Heart right ventricle (tissue), 16 donors: ENCODE measurements around the gene FRMPD1. TPM values are rescaled to one million over a fixed set of nuclear protein-coding genes. Genes with fewer than 3 reads are reported as not detected.

Experiments
- ATAC-seq, 8 donors: fragments of 200-7000 bp; cut with Tn5 transposase; one replicate each; pipeline ENCODE4 v1.9.1; 2020; ENCODE audit warnings: mild to moderate bottlenecking in 8 of 8, moderate library complexity in 8 of 8, moderate number of reproducible peaks in 1 of 8
- DNase-seq, 2 donors: peaks; one replicate each; pipeline ENCODE4 v3.0.0-alpha.2; 2020
- H3K27ac ChIP-seq, 10 donors: fragments of 200-600 bp; sonication (generic) in 2 of 10; one replicate each; pipeline versions ENCODE4 v1.5.0 to v1.8.0; 2020 to 2022; ENCODE audit warnings: mild to moderate bottlenecking in 3 of 10
- H3K27me3 ChIP-seq, 7 donors: fragments of 200-600 bp; one replicate each; pipeline ENCODE4 v1.8.0; 2021 to 2022; ENCODE audit warnings: mild to moderate bottlenecking in 2 of 7
- H3K36me3 ChIP-seq, 9 donors: fragments of 200-600 bp; sonication (generic) in 1 of 9; one replicate each; pipeline versions ENCODE4 v1.5.0 to v1.8.0; 2020 to 2022; ENCODE audit warnings: mild to moderate bottlenecking in 2 of 9
- H3K4me1 ChIP-seq, 9 donors: fragments of 200-600 bp; sonication (generic) in 1 of 9; one replicate each; pipeline versions ENCODE4 v1.5.0 to v1.8.0; 2020 to 2022; ENCODE audit warnings: mild to moderate bottlenecking in 4 of 9
- H3K4me3 ChIP-seq, 10 donors: fragments of 200-600 bp; sonication (generic) in 2 of 10; one replicate each; pipeline versions ENCODE4 v1.5.0 to v1.8.0; 2020 to 2022; ENCODE audit warnings: mild to moderate bottlenecking in 7 of 10, moderate library complexity in 2 of 10
- H3K9me3 ChIP-seq, 11 donors: fragments of 200-600 bp in 10 of 11; sonication (generic) in 2 of 11; one replicate each; pipeline versions ENCODE4 v1.5.0 to v1.8.0; 2013 to 2022; ENCODE audit warnings: mild to moderate bottlenecking in 2 of 11, control low read depth in 1 of 11, moderate library complexity in 1 of 11
- WGBS, 2 donors: extraction: QIAGEN DNeasy Blood & Tissue Kit; methylation state at CpG; one replicate each; pipeline ENCODE4 v1.1.7; 2013; ENCODE audit warnings: inconsistent platforms in 1 of 2; 5-methylcytosine and 5-hydroxymethylcytosine counted together
- intact Hi-C, 10 donors: fragments of 100-400 bp; cut with DNase I; formaldehyde crosslinking; loops; one replicate each; pipeline versions ENCODE4 v1.11.1 to v1.14.2; 2022
- polyA plus RNA-seq, 2 donors: library from polyadenylated mRNA; stranded (reverse); fragments of 200-250 nt; gene quantifications; one replicate each; pipeline ENCODE4 v1.2.3, GENCODE V29; 2013
- total RNA-seq, 10 donors: library from RNA; stranded (reverse); fragmentation: NEBNext Ultra II Directional in 3 of 10; extraction: Animal tissue kit (Norgen Biotek cat#: 25700) in 3 of 10; gene quantifications; one replicate each; pipeline versions ENCODE4 v1.2.1 to v1.2.4, GENCODE V29; 2021 to 2023
- TF ChIP-seq, protein P1 (sequence below), 9 donors: fragments of 200-600 bp; sonication (generic) in 2 of 9; IDR thresholded peaks; one replicate each; pipeline versions ENCODE4 v1.5.0 to v1.8.0; 2021 to 2022; ENCODE audit warnings: antibody characterized with exemption in 9 of 9, mild to moderate bottlenecking in 5 of 9, moderate library complexity in 1 of 9
- donor health status: Arrhythmogenic right ventricular cardiomyopathy.
- donor health status: ischemic (EF 13 %, LVEDD 7.1; RV severe dilation, severe dysfunction).
- donor health status: healthy with polysubstance abuse.
- donor health status: DM: no; HTN: yes; CAD: no.
- donor health status: DM: no; HTN: no; CAD: no.
- donor health status: ischemic (EF 25% LVEDD 6.9; RV normal size, moderate dysfunction).
- donor health status: ischemic (EF 25% LVEDD 5.7; RV mildly dilated, moderate dysfunction).
- donor health status: healthy.
- donor health status: DM: yes; HTN: yes; CAD: no.
- donor health status: Ischemic cardiomyopathy.
- donor health status: ischemic (EF 35%, LVEDD 5.7; RV mildly dilated, moderate dysfunction).
- donor health status: nonischemic (EF 11% LVEDD 7.7; RV severe dilation, severe dysfunction).
- donor health status: DM: yes; HTN: yes; CAD: no.
- donor health status: PGD.
- donor health status: ischemic (EF 29% LVEDD 5.4; RV normal size, mild dysfunction).
- donor health status: nonischemic (EF 23%, LVEDD 6.1; RV moderate dilation, normal function).

The FRMPD1 gene
- total and polyA plus RNA-seq, 12 donors: 0.03 to 1.7 (median 0.63) TPM

DNA sequence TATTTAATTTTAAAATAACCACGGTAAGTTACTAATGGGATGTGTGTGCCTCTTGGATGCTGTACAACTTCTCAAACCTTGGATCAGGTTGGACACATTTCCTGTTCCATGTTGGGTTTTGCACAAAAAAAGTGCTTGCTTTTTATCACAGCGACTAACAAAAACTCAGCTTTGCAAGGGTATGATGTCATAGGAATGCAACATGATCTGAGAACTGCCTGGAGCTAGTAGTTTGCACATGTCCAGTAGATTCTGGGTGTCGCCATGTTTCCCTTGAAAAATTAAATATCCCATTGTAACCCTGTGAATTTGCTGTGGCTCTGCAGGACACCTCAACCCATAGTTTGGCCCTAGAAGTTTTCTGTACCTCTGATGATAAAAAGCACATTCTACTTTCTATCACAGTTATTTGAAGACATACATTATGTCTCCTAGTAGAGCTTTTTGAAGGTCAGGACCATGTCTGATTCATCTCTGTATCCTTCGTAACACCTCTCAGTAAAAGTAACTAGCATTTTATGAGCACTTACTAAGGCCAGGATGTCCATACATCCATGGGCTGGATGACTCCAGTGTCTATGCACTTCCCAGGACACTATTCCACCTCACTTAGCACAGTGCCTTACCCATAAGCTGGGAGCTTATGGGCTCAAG is 11.5 kb upstream of the FRMPD1 start:
- DNase-seq (no peak), ATAC-seq (no peak)
- Histone ChIP-seq H3K4me1 (no peaks in the 10 kb centered on the region), H3K27me3 (peaks cover 0 to 15% (median 7%) of the 10 kb centered on the region in 7 donors), H3K27ac (no peak overlapping the region), H3K9me3 (no peaks in the 10 kb centered on the region), H3K4me3 (no peak overlapping the region), H3K36me3 (no peaks in the 10 kb centered on the region)
- TF ChIP-seq, protein P1, sequence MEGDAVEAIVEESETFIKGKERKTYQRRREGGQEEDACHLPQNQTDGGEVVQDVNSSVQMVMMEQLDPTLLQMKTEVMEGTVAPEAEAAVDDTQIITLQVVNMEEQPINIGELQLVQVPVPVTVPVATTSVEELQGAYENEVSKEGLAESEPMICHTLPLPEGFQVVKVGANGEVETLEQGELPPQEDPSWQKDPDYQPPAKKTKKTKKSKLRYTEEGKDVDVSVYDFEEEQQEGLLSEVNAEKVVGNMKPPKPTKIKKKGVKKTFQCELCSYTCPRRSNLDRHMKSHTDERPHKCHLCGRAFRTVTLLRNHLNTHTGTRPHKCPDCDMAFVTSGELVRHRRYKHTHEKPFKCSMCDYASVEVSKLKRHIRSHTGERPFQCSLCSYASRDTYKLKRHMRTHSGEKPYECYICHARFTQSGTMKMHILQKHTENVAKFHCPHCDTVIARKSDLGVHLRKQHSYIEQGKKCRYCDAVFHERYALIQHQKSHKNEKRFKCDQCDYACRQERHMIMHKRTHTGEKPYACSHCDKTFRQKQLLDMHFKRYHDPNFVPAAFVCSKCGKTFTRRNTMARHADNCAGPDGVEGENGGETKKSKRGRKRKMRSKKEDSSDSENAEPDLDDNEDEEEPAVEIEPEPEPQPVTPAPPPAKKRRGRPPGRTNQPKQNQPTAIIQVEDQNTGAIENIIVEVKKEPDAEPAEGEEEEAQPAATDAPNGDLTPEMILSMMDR (IDR thresholded peaks at IDR 0.05): no peak
- WGBS, 2 donors: 68 to 74% methylated on average over 4 of the region's 4 CpGs
- intact Hi-C loops: no loop called here

DNA sequence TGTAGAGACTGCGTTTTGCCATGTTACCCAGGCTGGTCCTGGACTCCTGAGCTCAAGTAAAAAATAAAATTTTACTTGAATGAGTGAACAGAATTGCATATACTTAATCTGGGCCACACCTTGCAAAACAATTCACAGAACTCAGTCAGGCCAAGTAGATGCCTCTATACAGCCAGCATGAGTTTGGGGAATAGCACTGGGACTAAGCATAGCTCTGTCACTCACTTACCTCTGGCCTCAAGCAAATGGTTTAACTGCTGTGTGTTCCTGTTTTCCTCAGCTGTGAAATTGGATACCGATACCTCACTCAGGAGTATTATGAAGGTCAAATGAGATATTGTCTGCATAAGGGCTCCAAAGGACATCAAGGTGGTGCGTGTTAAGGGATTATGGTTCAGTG is 10.9 kb upstream of the FRMPD1 start:
- no peaks in the 10 kb centered on the region for H3K9me3 ChIP-seq
- H3K27ac ChIP-seq: no peak overlapping the region
- H3K36me3 ChIP-seq: no peaks in the 10 kb centered on the region
- DNase-seq: no peak
- WGBS, 2 donors: 91 to 92% methylated on average over 3 of the region's 3 CpGs
- no peak for ATAC-seq
- TF ChIP-seq, protein P1 (IDR thresholded peaks at IDR 0.05): no peak
- H3K27me3 ChIP-seq: peaks cover 0 to 21% (median 9%) of the 10 kb centered on the region in 7 donors
- H3K4me3 ChIP-seq: no peak overlapping the region
- intact Hi-C loops: loop anchor here in 1 of 10 donors (10.0 kb wide), 1 partner anchor 45 kb away; the partner anchor contains the start of gene TOMM5
- H3K4me1 ChIP-seq: no peaks in the 10 kb centered on the region

DNA sequence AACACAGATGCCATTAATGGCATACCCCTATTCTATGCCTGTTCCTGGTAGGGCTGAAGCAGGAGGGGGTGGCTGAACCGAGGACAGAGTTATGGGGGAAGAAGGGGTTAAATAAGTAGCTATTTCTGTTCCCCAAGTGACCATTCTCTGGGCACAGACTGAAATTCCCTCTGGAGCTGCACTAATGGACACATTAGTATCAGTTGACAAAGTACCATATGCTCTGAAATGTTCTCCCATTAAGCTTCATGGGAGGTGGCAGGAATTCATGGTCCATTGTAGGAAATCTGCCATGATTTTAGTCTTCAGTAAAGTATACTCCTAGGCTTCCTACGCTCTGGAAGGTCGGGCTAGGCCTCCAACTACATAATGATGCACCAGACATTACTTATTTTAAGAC is 10.5 kb upstream of the FRMPD1 start:
- H3K27ac ChIP-seq: no peak overlapping the region
- H3K9me3 ChIP-seq: no peaks in the 10 kb centered on the region
- H3K27me3 ChIP-seq: peaks cover 0 to 21% (median 9%) of the 10 kb centered on the region in 7 donors
- no peaks in the 10 kb centered on the region for H3K36me3 ChIP-seq
- ATAC-seq (no peak), DNase-seq (no peak)
- intact Hi-C loops: loop anchor here in 1 of 10 donors (10.0 kb wide), 1 partner anchor 45 kb away; the partner anchor contains the start of gene TOMM5
- peaks cover 0 to 3% (median 0%) of the 10 kb centered on the region in 9 donors for H3K4me1 ChIP-seq
- H3K4me3 ChIP-seq: no peak overlapping the region
- WGBS, 2 donors: 74 to 75% methylated on average over 3 of the region's 3 CpGs
- TF ChIP-seq, protein P1 (IDR thresholded peaks at IDR 0.05): no peak

DNA sequence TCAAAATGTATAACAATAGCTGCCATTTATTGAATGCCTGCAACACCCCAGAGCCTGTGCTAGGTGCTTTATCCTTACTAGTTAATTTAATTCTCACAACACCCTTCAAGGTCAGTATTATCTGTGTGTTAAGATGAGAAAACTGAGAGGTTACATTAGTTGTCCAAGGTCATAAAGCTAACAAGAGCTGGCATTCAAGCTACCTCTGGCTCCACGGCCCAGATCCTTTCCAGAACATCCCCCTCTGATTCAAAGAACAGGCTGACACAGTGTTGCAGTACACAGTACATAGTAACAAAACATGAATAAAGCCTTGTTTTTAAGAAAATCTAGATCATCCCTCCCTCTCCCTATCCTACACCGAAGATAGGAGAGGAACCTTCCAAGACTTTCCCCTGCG is 9.4 kb upstream of the FRMPD1 start:
- Histone ChIP-seq H3K4me1 (peaks cover 0 to 8% (median 3%) of the 10 kb centered on the region in 9 donors), H3K4me3 (no peak overlapping the region), H3K27me3 (peaks cover 0 to 21% (median 12%) of the 10 kb centered on the region in 7 donors), H3K9me3 (no peaks in the 10 kb centered on the region), H3K27ac (no peak overlapping the region), H3K36me3 (no peaks in the 10 kb centered on the region)
- intact Hi-C loops: loop anchor here in 1 of 10 donors (10.0 kb wide), 1 partner anchor 47 kb away; the partner anchor contains the start of gene TOMM5
- ATAC-seq: no peak
- no peak for DNase-seq
- TF ChIP-seq, protein P1 (IDR thresholded peaks at IDR 0.05): no peak
- WGBS, 2 donors: 62 to 77% methylated on average over 3 of the region's 3 CpGs
